Karpas-422 (cell line): ENCODE data around the gene GNAT1. TPM values are rescaled to one million over a fixed set of nuclear protein-coding genes. Genes with fewer than 3 reads are reported as not detected.

Source experiments
- DNase-seq: peaks from one replicate; pipeline ENCODE4 v3.0.0-alpha.2; 2015
- H2AFZ ChIP-seq: fragments of 200-600 bp; sonication (generic); 2 replicates; pipeline ENCODE4 v1.6.1; 2014; ENCODE audit warnings: antibody characterized with exemption, low read length, mixed read lengths
- H3K27ac ChIP-seq: fragments of 200-600 bp; sonication (generic); 2 replicates; pipeline ENCODE4 v1.5.1; 2014; ENCODE audit warnings: mild to moderate bottlenecking, low read length, moderate library complexity
- H3K27me3 ChIP-seq: fragments of 200-600 bp; sonication (generic); 2 replicates; pipeline ENCODE4 v1.6.1; 2014; ENCODE audit warnings: low read length, mixed read lengths
- H3K36me3 ChIP-seq: fragments of 200-600 bp; sonication (generic); 2 replicates; pipeline ENCODE4 v1.6.1; 2014; ENCODE audit warnings: low read length, mixed read lengths; ENCODE audit not compliant: insufficient read depth
- H3K4me1 ChIP-seq: fragments of 200-600 bp; sonication (generic); 2 replicates; pipeline ENCODE4 v1.6.1; 2014; ENCODE audit warnings: mild to moderate bottlenecking, low read length, mixed read lengths
- H3K4me2 ChIP-seq: fragments of 200-600 bp; sonication (generic); 2 replicates; pipeline ENCODE4 v1.6.1; 2014; ENCODE audit warnings: low read length, low read depth, mild to moderate bottlenecking; ENCODE audit not compliant: poor library complexity, severe bottlenecking
- H3K4me3 ChIP-seq: fragments of 200-600 bp; sonication (generic); 2 replicates; pipeline ENCODE4 v1.5.1; 2014; ENCODE audit warnings: mild to moderate bottlenecking, antibody characterized with exemption, low read length, mixed read lengths
- H3K79me2 ChIP-seq: fragments of 200-600 bp; sonication (generic); 2 replicates; pipeline ENCODE4 v1.6.1; 2014; ENCODE audit warnings: mild to moderate bottlenecking, low read length, mixed read lengths
- H3K9ac ChIP-seq: fragments of 200-600 bp; sonication (generic); 2 replicates; pipeline ENCODE4 v1.6.0; 2014; ENCODE audit warnings: low read length
- H3K9me2 ChIP-seq: fragments of 200-600 bp; sonication (generic), shearing (Covaris generic); replicated peaks from 2 replicates; pipeline ENCODE4 v1.6.0; 2014; ENCODE audit warnings: mild to moderate bottlenecking, low read length, moderate library complexity; ENCODE audit not compliant: insufficient read depth
- H3K9me3 ChIP-seq: fragments of 300-700, 200-600 bp; sonication (generic); 2 replicates; pipeline ENCODE4 v1.6.1; 2014; ENCODE audit warnings: low read length, mixed read lengths
- H4K20me1 ChIP-seq: fragments of 200-600 bp; sonication (generic); 2 replicates; pipeline ENCODE4 v1.6.1; 2014; ENCODE audit warnings: mild to moderate bottlenecking, antibody characterized with exemption, low read length, low read depth; ENCODE audit not compliant: insufficient read depth
- total RNA-seq: library from RNA; depleted of rRNA; stranded (reverse); fragments of >200 nt; shearing (Covaris generic); gene quantifications from 2 replicates; pipeline ENCODE4 v1.2.3, GENCODE V29; 2014; ENCODE audit warnings: low replicate concordance

Gene GNAT1
- total RNA-seq, 1 experiment from 2014 or later = not detected

- peak; percentile 59 for DNase-seq
- peak overlapping the region; percentile 55; the same call in 1 of the 2 replicates for H2AFZ ChIP-seq
- H3K27ac ChIP-seq = no peak overlapping the region; the same call in 1 of the 2 replicates
- H3K79me2 ChIP-seq = no peaks in the 10 kb centered on the region; the same call in 1 of the 2 replicates
- no peaks in the 10 kb centered on the region for H3K27me3 ChIP-seq
- H4K20me1 ChIP-seq = no peaks in the 10 kb centered on the region
- peaks cover 51% of the 10 kb centered on the region for H3K4me1 ChIP-seq
- no peaks in the 10 kb centered on the region for H3K36me3 ChIP-seq
- peak overlapping the region; percentile 11; the same call in 1 of the 2 replicates for H3K4me3 ChIP-seq
- H3K9me2 ChIP-seq = no peaks in the 10 kb centered on the region
- no peaks in the 10 kb centered on the region for H3K9me3 ChIP-seq
- peak overlapping the region; percentile 37 for H3K4me2 ChIP-seq
- peak overlapping the region; percentile 48 for H3K9ac ChIP-seq
Measured at GRCh38 chr3:50230104-50230793, 38.8 kb downstream of the GNAT1 start.

DNA sequence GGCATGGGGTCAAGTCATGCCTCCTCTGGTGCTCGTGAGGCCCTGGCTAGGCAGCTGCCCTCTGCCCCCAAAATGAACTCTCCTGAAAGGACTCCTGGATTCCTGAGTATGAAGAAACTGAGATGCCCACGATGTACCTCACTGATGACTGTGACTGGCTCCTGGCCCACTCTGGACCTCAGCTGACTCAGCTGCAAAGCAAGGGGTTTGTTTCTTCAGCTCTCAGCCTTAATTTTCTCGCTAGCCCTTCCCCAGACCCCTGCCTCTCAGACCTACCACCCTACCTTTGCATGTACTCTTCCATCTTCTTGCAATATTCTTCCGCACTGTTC, 39.4 kb downstream of the GNAT1 start:
- no peaks in the 10 kb centered on the region for H3K9me2 ChIP-seq
- no peaks in the 10 kb centered on the region for H4K20me1 ChIP-seq
- H2AFZ ChIP-seq = peak overlapping the region; percentile 55; the same call in 1 of the 2 replicates
- no peaks in the 10 kb centered on the region; the same call in 1 of the 2 replicates for H3K79me2 ChIP-seq
- no peak for DNase-seq
- no peaks in the 10 kb centered on the region for H3K9me3 ChIP-seq
- H3K4me1 ChIP-seq = peaks cover 54% of the 10 kb centered on the region
- H3K27me3 ChIP-seq = no peaks in the 10 kb centered on the region
- no peaks in the 10 kb centered on the region for H3K36me3 ChIP-seq
- no peak overlapping the region; the same call in 1 of the 2 replicates for H3K4me3 ChIP-seq
- no peak overlapping the region for H3K27ac ChIP-seq
- peak overlapping the region; percentile 37 for H3K4me2 ChIP-seq
- H3K9ac ChIP-seq = peak overlapping the region; percentile 48

GRCh38 chr3:50231581-50231980, 40.2 kb downstream of the GNAT1 start:
- H3K36me3 ChIP-seq = no peaks in the 10 kb centered on the region

GRCh38 chr3:50232303-50232702, 40.9 kb downstream of the GNAT1 start:
- Histone ChIP-seq H3K36me3 (no peaks in the 10 kb centered on the region), H3K9me2 (no peaks in the 10 kb centered on the region), H3K27me3 (no peaks in the 10 kb centered on the region), H2AFZ (no peak overlapping the region), H3K4me1 (peaks cover 40% of the 10 kb centered on the region), H3K9ac (no peak overlapping the region), H3K4me2 (no peak overlapping the region), H3K9me3 (no peaks in the 10 kb centered on the region), H3K79me2 (peaks cover 12% of the 10 kb centered on the region), H4K20me1 (peaks cover 6% of the 10 kb centered on the region; the same call in 1 of the 2 replicates), H3K4me3 (no peak overlapping the region), H3K27ac (no peak overlapping the region)
- no peak for DNase-seq

More at GRCh38 chr3:50231581-50231980, 40.2 kb downstream of the GNAT1 start:
- Histone ChIP-seq H3K79me2 (peaks cover 5% of the 10 kb centered on the region), H3K4me1 (peaks cover 47% of the 10 kb centered on the region), H3K4me3 (no peak overlapping the region), H2AFZ (no peak overlapping the region), H3K9me3 (no peaks in the 10 kb centered on the region), H3K27ac (no peak overlapping the region), H4K20me1 (peaks cover 4% of the 10 kb centered on the region; the same call in 1 of the 2 replicates), H3K9me2 (no peaks in the 10 kb centered on the region), H3K9ac (no peak overlapping the region), H3K4me2 (no peak overlapping the region), H3K27me3 (no peaks in the 10 kb centered on the region)
- no peak for DNase-seq

DNA sequence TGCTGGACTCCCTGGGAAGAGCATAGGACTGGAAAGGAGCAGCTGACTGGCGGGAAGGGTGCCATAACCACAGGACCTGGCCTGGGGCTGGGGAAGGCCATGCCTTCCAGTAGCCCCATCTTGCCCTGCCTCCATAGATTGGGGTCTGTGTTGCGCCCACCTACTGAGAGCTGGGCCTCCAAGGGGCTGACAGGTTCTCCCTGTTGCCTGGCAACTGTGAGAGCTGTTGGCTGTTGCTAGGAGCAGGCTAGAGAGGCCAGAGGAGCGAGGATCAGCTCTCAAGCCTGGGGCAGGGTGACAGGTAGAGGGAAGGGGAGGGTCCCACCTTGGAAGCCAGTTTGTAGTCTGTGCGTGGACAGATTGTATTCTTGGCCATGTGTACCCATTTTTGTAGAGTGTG, 41.8 kb downstream of the GNAT1 start:
- H3K4me3 ChIP-seq = no peak overlapping the region
- no peak overlapping the region for H3K9ac ChIP-seq
- H3K36me3 ChIP-seq = no peaks in the 10 kb centered on the region
- no peak overlapping the region for H3K4me2 ChIP-seq
- no peak for DNase-seq
- H3K27me3 ChIP-seq = no peaks in the 10 kb centered on the region
- no peaks in the 10 kb centered on the region for H3K9me2 ChIP-seq
- H3K27ac ChIP-seq = no peak overlapping the region
- H4K20me1 ChIP-seq = peaks cover 7% of the 10 kb centered on the region; the same call in 1 of the 2 replicates
- no peaks in the 10 kb centered on the region for H3K9me3 ChIP-seq
- no peak overlapping the region for H2AFZ ChIP-seq
- peaks cover 21% of the 10 kb centered on the region for H3K79me2 ChIP-seq
- peaks cover 38% of the 10 kb centered on the region for H3K4me1 ChIP-seq

DNA sequence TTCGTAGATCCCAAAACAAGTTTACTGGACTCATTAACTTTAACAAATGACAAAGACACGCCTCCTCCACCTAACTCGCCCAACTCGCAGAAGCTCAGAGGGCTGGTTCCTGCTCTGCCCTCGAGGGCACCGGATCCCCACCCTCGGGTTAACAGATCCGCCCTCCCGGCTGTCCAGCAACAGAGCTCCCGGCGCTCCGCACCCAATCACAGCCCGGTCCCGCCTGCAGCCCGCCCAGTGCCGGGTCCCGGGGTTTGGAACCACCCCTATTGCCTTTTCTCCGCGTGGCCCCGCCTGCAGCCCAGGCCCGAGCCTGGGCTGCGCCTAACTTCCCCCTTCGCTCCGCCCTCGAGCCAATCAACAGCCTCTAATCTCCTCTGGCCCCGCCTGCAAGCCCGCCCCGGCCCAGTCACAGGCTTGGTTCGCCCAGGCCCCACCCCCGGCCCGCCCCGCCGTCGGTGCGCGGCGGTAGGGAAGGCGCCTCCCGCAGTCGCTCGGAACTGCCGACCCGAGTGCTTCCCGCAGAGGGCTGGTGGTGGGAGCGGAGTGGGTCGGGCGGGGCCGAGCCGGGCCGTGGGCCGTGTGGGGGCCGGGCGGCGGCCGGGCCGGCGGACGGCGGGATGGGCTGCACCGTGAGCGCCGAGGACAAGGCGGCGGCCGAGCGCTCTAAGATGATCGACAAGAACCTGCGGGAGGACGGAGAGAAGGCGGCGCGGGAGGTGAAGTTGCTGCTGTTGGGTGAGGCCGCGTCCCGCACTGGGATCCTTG, 44.5 kb downstream of the GNAT1 start, which contains the start of gene GNAI2:
TSS of gene GNAI2 (plus strand) at position 489 of the 768 bp plus-strand sequence. CDS start at position 621, 132 bp downstream.
- Histone ChIP-seq H3K27ac (peak within 1 kb of the TSS; percentile 90), H3K9ac (peak within 1 kb of the TSS; percentile 95), H3K79me2 (peaks cover 46% of the 10 kb centered on the region), H3K9me2 (no peaks in the 10 kb centered on the region), H4K20me1 (peaks cover 30% of the 10 kb centered on the region), H3K4me2 (peak within 1 kb of the TSS; percentile 89), H3K4me3 (peak within 1 kb of the TSS; percentile 95), H3K4me1 (peaks cover 42% of the 10 kb centered on the region), H2AFZ (no peak within 1 kb of the TSS), H3K27me3 (no peaks in the 10 kb centered on the region), H3K9me3 (no peaks in the 10 kb centered on the region), H3K36me3 (peaks cover 10% of the 10 kb centered on the region; the same call in 1 of the 2 replicates)
- DNase-seq = peak; percentile 99

DNA sequence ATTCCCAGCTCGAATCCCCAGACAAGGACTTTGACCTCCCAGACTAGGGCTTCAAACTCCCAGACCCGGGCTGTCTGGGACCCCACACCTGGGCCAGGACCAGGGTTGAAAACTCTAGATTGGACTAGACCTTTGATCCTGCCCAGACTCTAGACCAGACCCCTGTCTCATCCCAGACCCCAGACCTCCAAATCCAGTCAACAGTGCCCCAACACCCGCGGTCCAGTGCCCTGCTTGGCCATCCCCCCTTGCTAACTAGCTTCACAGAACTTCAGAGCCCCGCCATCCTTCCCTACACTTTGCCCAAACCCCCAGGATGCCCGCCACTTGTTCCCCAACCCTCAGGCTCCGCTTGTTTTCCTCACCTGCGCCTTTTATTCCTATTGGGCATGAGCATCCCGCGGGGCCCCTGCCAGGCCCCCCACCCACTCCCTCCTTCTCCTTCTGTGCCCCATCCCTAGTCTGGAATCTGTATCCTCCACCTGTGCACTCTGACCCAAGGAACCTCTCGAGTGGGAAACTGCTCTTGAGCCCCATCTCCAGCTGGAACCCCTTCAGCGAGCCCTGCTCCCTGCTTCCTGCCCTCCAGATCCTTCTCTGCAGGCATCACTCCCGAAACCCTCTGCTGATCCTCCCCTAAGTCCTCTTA, 45.2 kb downstream of the GNAT1 start:
- no peak for DNase-seq
- H3K9ac ChIP-seq = peak overlapping the region; percentile 95
- H3K9me2 ChIP-seq = no peaks in the 10 kb centered on the region
- H3K4me3 ChIP-seq = peak overlapping the region; percentile 95
- H2AFZ ChIP-seq = no peak overlapping the region
- H4K20me1 ChIP-seq = peaks cover 37% of the 10 kb centered on the region
- H3K79me2 ChIP-seq = peaks cover 53% of the 10 kb centered on the region
- H3K4me1 ChIP-seq = peaks cover 47% of the 10 kb centered on the region
- no peaks in the 10 kb centered on the region for H3K27me3 ChIP-seq
- no peaks in the 10 kb centered on the region for H3K9me3 ChIP-seq
- H3K27ac ChIP-seq = peak overlapping the region; percentile 90
- peak overlapping the region; percentile 89 for H3K4me2 ChIP-seq
- peaks cover 10% of the 10 kb centered on the region; the same call in 1 of the 2 replicates for H3K36me3 ChIP-seq
